Ramos (cell line): ENCODE results near the gene BATF3.

Experiments
- in situ Hi-C: fragments of 300-500 bp; cut with MboI; formaldehyde crosslinking; loops from one replicate; pipeline ENCODE4 v1.14.3; 2022; ENCODE audit warnings: low sequenced_read_pairs; ENCODE audit not compliant: unreplicated experiment

BATF3 gene

DNA sequence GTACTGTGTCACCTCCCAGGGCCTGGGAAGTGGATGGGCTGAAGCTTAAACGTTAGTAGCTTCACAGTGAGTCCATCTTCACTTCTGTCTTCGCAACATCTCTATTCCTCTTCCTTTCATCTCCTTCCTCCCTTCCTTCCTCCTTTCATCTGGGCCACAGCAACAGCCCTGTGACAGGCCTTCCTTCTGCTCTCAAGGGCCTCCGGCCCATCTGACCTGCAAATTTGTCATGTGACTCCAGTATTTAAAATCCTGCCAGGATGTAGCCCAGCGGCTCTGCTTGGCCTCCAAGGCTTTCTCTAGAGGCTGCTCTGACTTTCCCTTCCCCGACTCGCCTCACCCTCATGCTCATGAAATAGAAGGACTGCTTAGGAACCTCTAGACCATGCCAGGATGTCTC is 10.9 kb upstream of the BATF3 start:
- in situ Hi-C loops: no loop called here

DNA sequence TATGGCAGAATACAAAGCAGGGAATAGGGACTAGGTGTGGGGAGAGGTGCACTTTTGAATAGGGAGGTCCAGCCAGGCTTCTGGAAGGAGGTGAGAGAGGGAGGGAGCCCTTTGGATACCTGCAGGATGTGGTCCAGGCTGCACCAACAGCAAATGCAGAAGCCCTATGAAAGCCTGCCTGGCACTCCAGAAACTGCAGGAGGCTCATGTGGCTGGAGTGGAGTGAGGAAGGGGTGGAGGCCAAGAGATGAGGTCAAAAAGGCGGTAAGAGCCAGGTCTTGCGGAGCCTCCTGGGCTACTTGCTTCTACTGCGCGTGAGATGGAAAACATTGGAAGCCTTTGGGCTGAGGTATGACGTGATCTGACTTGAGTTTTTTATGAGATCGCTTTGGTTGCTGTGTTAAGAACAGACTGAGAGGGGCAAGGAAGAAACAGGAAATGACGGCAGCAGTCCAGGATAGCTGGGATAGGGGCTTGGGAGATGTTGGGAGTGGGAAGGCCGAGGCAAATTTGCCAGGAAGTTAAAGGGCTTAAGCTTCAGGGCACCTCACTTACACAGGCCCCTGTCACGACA is 4.4 kb upstream of the BATF3 start:
- in situ Hi-C loops: no loop called here

GRCh38 chr1:212702672-212703071 is 3.0 kb upstream of the BATF3 start:
- in situ Hi-C loops: no loop called here

DNA sequence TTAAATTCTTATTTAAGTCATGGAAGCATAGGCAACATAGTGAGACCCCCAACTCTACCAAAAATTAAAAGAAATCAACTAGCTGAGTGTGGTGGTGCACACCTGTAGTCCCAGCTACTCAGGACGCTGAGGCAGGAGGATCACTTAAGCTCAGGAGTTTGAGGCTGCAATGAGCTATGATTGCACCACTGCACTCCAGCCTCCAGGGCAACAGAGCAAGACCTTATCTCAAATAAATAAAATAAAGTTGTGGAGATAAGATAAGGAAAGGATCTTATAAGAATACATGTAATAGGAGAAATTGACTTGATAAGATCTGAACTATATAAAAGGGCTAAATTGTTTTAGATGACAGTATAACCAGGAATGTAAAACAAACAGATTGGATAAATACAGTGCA is 2.3 kb upstream of the BATF3 start:
- in situ Hi-C loops: no loop called here

- in situ Hi-C loops: no loop called here
Observed at GRCh38 chr1:212700892-212701819, 1.5 kb upstream of the BATF3 start.

GRCh38 chr1:212700223-212700891 is 717 bp upstream of the BATF3 start:
- in situ Hi-C loops: no loop called here

DNA sequence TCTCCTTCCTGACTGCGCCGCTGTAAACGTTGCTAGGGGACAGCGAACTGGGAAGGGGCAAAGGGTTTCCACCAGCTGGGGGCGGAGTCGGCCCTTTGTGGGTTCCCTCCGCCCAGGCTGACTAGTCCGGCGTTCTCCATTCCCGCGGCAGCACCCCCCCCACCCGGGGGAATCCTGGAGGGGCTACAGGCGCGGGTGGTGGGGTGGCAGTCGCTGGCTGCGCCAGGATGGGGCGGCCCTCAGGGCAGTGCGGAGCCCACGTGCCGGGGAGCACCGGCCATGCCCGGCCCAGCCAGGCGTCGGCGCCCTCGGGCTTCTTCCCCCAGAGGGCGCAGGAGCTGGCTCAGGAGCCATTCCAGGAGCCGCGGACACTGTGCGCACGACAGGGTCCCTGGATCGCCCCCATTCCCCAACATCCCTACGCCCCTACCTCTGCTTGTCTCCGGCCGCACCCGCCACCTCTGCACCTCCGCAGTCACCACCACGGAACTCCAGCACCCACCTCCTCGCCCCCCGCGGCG is 476 bp downstream of the BATF3 start:
- in situ Hi-C loops: no loop called here

- in situ Hi-C loops: no loop called here
Observed at GRCh38 chr1:212698467-212699103, 1.1 kb downstream of the BATF3 start.

DNA sequence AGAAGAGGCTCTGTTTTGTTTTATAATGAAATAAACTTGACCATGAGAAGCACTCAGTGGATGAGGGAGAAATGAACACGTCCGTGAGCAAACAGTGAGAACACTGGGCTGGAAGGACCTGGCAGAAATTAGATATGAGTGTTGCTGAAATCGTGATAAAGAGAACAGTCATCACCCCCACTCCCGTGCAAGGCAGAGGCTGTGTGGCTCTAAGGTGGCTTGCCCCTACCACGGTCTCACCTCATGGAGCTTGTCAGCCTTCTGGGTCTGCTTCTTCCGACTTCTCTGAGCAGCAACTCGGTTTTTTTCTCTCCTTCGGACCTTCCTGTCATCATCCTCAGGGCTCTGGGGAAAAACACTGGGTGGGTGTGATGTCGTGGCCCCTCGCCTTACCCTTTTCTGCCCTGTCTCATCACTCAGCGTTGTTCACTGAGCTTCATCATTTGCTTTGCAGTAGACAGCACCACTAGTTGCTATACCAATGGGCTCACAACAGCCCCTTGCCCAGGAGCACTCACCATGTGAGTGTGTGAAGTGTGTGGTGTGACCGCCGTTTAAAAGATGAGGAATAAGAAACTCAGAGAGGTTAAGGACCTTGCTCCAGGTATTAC is 2.8 kb downstream of the BATF3 start:
- in situ Hi-C loops: no loop called here

GRCh38 chr1:212692774-212693644 is 6.6 kb downstream of the BATF3 start:
- in situ Hi-C loops: no loop called here

DNA sequence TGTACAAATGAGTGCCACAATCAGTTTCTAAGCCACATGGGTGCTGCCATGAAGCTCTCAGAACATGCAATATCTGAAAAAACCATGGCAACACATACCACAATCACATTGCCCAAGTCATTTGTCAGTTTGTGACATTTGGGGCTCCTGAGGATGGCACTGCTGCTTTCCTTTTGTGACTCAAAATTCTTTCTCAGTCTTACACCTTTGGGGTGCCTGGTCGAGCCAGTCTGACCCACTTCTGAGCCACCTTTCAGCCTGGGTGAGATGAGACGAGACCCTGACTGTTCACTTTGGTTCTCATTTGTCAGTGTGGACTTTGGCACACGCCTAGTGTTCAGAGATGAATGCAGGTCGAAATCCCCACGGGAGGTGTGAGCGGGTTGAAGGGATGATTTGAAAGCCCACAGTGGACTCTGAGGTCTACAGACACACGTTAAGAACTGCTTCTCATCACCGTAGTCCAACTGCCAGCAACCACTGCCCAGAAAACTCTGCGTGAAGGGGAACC is 8.0 kb downstream of the BATF3 start:
- in situ Hi-C loops: no loop called here

DNA sequence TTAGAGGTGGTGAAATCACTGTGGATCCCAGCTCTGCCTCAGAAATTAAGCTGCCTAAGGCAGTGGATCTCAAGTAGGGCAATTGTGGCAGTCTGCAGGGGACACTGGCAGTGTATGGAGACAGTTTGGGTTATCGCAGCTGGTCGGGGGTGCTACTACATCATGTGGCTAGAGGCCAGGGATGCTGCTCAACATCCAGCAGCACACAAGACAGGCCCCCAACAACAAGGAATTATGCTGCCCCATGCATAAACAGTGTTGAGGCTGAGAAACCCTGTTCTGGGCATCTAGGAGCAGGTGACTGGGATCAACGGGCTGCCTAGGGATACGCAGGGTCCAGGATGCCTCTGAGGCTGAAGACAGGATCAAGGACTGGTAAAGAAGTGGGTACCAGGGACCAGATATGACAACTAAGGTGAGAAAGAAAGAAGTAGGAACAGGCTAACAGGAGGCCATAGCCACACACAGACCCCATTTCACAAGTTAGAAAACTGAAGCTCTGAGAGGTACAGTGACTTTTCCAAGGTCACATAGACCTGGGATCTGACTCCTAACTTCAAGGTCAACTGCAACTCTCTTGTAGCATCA is 8.7 kb downstream of the BATF3 start:
- in situ Hi-C loops: no loop called here

- in situ Hi-C loops: no loop called here
Observed at GRCh38 chr1:212689758-212690529, 9.7 kb downstream of the BATF3 start.

DNA sequence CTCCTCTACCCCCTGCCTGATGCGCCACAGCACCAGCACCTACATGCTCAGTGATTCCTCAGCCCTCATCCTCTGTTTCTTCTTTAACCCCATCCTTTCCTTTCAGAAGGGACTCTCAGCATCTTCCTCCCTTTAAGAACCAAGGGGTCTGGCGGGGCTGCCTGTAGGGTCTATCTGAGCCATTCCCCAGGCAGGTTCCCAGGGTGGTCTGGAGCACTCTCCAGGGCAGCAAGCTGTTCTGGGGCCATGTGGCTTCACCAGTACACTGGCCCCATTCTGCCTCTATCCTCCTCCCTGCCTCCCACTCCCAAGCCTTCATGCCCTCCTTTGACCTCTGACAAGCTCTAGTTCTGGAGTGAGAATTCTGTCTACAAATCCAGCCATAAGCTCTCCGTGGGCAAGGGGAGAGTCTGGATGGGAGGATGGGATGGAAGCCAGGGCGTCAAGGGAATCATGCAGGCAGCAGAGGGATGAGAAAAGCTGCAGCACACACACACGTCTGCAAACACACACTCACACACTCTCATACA is 10.4 kb downstream of the BATF3 start:
- in situ Hi-C loops: no loop called here

- in situ Hi-C loops: no loop called here
Observed at GRCh38 chr1:212688341-212689047, 11.1 kb downstream of the BATF3 start.

DNA sequence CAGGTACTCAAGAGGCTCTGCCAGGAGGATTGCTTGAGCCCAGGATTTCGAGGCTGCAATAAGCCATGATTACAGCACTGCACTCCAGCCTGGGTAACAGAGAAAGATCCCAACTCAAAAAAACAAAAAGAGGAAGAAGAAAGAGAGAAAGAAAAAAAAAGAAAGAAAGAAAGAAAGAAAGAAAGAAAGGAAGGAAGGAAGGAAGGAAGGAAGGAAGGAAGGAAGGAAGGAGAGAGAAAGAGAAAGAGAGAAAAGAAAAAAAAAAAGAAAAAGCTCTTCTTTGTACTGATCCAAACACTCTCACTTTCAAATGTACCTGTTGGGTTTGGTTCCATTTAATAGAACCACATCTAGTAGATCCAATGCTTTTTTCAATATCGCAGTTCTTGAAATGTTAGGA is 11.8 kb downstream of the BATF3 start:
- in situ Hi-C loops: no loop called here

GRCh38 chr1:212686591-212686990 is 13.0 kb downstream of the BATF3 start:
- in situ Hi-C loops: no loop called here
